K562 (cell line): ENCODE measurements around the gene ST14. TPM values are rescaled to one million over a fixed set of nuclear protein-coding genes. Genes with fewer than 3 reads are reported as not detected.

Source experiments
- ATAC-seq: fragments of 200-7000 bp; cut with Tn5 transposase; 3 replicates; pipeline ENCODE4 v1.9.1; 2020; ENCODE audit warnings: moderate library complexity
- BruUV-seq: library from RNA; stranded (reverse); fragments of 400-500 nt; replicated peaks from 2 replicates; lab custom pipeline; 2021; lab: Mats Ljungman, UMichigan
- CTCF ChIA-PET: fragments of 300-600 bp; formaldehyde crosslinking; extraction: SDS; loops from one replicate; lab custom pipeline; 2021; ENCODE audit warnings: low intra/inter-chr PET ratio; lab: Yijun Ruan, JAX
- POLR2A ChIA-PET: fragments of 300-600, 350-650 bp; sonication (Branson Sonifier 250); formaldehyde crosslinking; extraction: SDS; loops from one replicate; lab custom pipeline; 2021; ENCODE audit warnings: antibody characterized with exemption, inconsistent platforms; lab: Yijun Ruan, JAX
- DNase-seq, 4 experiments: peaks; one replicate each; pipeline versions ENCODE4 v3.0.0 to v3.0.0-alpha.2; 2011 to 2018; ENCODE audit warnings: low spot score in 3 of 4, mixed read lengths in 3 of 4; ENCODE audit errors: extremely low read depth in 1 of 4
- FAIRE-seq: peaks from 2 replicates; lab custom pipeline; 2011; peaks lifted over from hg19 to GRCh38; lab: Jason Lieb, UNC
- H2AFZ ChIP-seq: 2 replicates; pipeline ENCODE4 v1.6.0; 2011; ENCODE audit warnings: low read depth, low read length, control low read depth, inconsistent platforms
- H3K27ac ChIP-seq: fragments of 200-600 bp; 3 replicates; pipeline ENCODE4 v1.8.0; 2011; ENCODE audit warnings: low read depth, mild to moderate bottlenecking, control low read depth, inconsistent platforms, low read length, moderate library complexity, mixed read lengths; ENCODE audit errors: extremely low read depth
- H3K27me3 ChIP-seq, 2 experiments: fragments of 300-600 bp in 1 of 2; 2 replicates in 1 of 2; 3 replicates in 1 of 2; pipeline versions ENCODE4 v1.6.0 to v1.8.0; 2011; ENCODE audit warnings: inconsistent platforms in 2 of 2, low read length in 2 of 2, mild to moderate bottlenecking in 1 of 2, mixed read lengths in 1 of 2, moderate library complexity in 1 of 2; ENCODE audit not compliant: control insufficient read depth in 2 of 2, insufficient read depth in 2 of 2
- H3K36me3 ChIP-seq: fragments of 300-600 bp; 3 replicates; pipeline ENCODE4 v1.8.0; 2011; ENCODE audit warnings: mild to moderate bottlenecking, low read length, inconsistent platforms; ENCODE audit not compliant: control insufficient read depth, insufficient read depth
- H3K4me1 ChIP-seq, 2 experiments: fragments of 200-600 bp in 1 of 2; replicated peaks in 1 of 2; 2 replicates in 1 of 2; 3 replicates in 1 of 2; pipeline versions ENCODE4 v1.5.1 to v1.8.0; 2011; ENCODE audit warnings: inconsistent platforms in 2 of 2, low read length in 2 of 2, mild to moderate bottlenecking in 1 of 2, mixed read lengths in 1 of 2, moderate library complexity in 1 of 2; ENCODE audit not compliant: control insufficient read depth in 2 of 2, insufficient read depth in 2 of 2
- H3K4me2 ChIP-seq: 2 replicates; pipeline ENCODE4 v1.6.1; 2011; ENCODE audit warnings: low read length, control low read depth, inconsistent platforms, mixed read lengths; ENCODE audit not compliant: insufficient read depth
- H3K4me3 ChIP-seq: fragments of 200-600 bp; sonication (generic), shearing (Covaris generic); 2 replicates; pipeline ENCODE4 v1.5.1; 2016; ENCODE audit warnings: control low read depth, inconsistent platforms
- H3K79me2 ChIP-seq: fragments of 200-600 bp; 3 replicates; pipeline ENCODE4 v1.8.0; 2011; ENCODE audit warnings: low read length, inconsistent platforms; ENCODE audit not compliant: control insufficient read depth, insufficient read depth
- H3K9ac ChIP-seq, 2 experiments: 2 replicates each; pipeline versions ENCODE4 v1.6.0 to v1.6.1; 2011; ENCODE audit warnings: low read depth in 2 of 2, low read length in 2 of 2, control low read depth in 1 of 2, inconsistent platforms in 1 of 2, mild to moderate bottlenecking in 1 of 2, mixed read lengths in 1 of 2; ENCODE audit not compliant: insufficient read depth in 1 of 2
- H3K9me1 ChIP-seq: one replicate; pipeline ENCODE4 v1.6.0; 2011; ENCODE audit warnings: inconsistent platforms, mild to moderate bottlenecking, low read length, moderate library complexity; ENCODE audit not compliant: control insufficient read depth, insufficient read depth
- H3K9me3 ChIP-seq: replicated peaks from 2 replicates; pipeline ENCODE4 v1.5.1; 2011; ENCODE audit warnings: low read depth, low read length, inconsistent platforms; ENCODE audit not compliant: control insufficient read depth, insufficient read depth
- H4K20me1 ChIP-seq: replicated peaks from 2 replicates; pipeline ENCODE4 v1.6.1; 2011; ENCODE audit warnings: low read length, inconsistent platforms, mixed read lengths; ENCODE audit not compliant: control insufficient read depth, insufficient read depth
- CBX3 ChIP-seq, 2 experiments: IDR thresholded peaks; 1 replicate in 1 of 2; 2 replicates in 1 of 2; pipeline ENCODE4 v1.6.1; 2012; ENCODE audit warnings: inconsistent platforms in 2 of 2, low read length in 2 of 2, borderline replicate concordance in 1 of 2, control low read depth in 1 of 2
- HIVEP1 ChIP-seq: fragments of 250-450 bp; sonication (Bioruptor Pico); IDR thresholded peaks from 2 replicates; pipeline ENCODE4 v1.4.0; 2020; ENCODE audit warnings: mild to moderate bottlenecking
- HNRNPLL ChIP-seq: fragments of 200-400 bp; formaldehyde crosslinking; IDR thresholded peaks from 2 replicates; pipeline ENCODE4 v1.6.1; 2017; ENCODE audit warnings: low read length, low read depth, mild to moderate bottlenecking; ENCODE audit not compliant: poor library complexity, severe bottlenecking
- HNRNPUL1 ChIP-seq: fragments of 200-400 bp; formaldehyde crosslinking; IDR thresholded peaks from 2 replicates; pipeline ENCODE4 v1.6.1; 2017; ENCODE audit warnings: low read length
- KLF6 ChIP-seq: fragments of 250-450 bp; sonication (Bioruptor Pico); IDR thresholded peaks from 2 replicates; pipeline ENCODE4 v1.4.0; 2020; ENCODE audit warnings: mild to moderate bottlenecking, moderate library complexity, borderline replicate concordance
- MED1 ChIP-seq: sonication (generic); formaldehyde crosslinking; IDR thresholded peaks from 2 replicates; pipeline ENCODE4 v1.8.1; 2023; ENCODE audit warnings: missing genetic modification reagents, borderline replicate concordance
- NR1H2 ChIP-seq: sonication (generic); formaldehyde crosslinking; IDR thresholded peaks from 2 replicates; pipeline ENCODE4 v1.4.0; 2020; ENCODE audit warnings: mild to moderate bottlenecking, missing genetic modification reagents
- RAD21 ChIP-seq, 2 experiments: fragments of 250-450 bp in 1 of 2; fragments of 450-650 bp in 1 of 2; sonication (Bioruptor Pico) in 1 of 2; formaldehyde crosslinking in 1 of 2; IDR thresholded peaks in 1 of 2; conservative IDR thresholded peaks in 1 of 2; 2 replicates each; pipeline versions ENCODE4 v1.4.0 to v1.8.0; 2020 to 2022; ENCODE audit warnings: mild to moderate bottlenecking in 2 of 2, moderate library complexity in 1 of 2
- RBM17 ChIP-seq: fragments of 200-400 bp; formaldehyde crosslinking; IDR thresholded peaks from 2 replicates; pipeline ENCODE4 v1.6.1; 2017; ENCODE audit warnings: low read depth, mild to moderate bottlenecking, low read length, borderline replicate concordance
- SRSF9 ChIP-seq: fragments of 200-400 bp; formaldehyde crosslinking; IDR thresholded peaks from 2 replicates; pipeline ENCODE4 v1.6.1; 2017; ENCODE audit warnings: low read depth, low read length, borderline replicate concordance
- TCF3 ChIP-seq: sonication (generic); formaldehyde crosslinking; IDR thresholded peaks from 2 replicates; pipeline ENCODE4 v1.4.0; 2020; ENCODE audit warnings: mild to moderate bottlenecking, missing genetic modification reagents
- TFAM ChIP-seq: fragments of 250-450 bp; sonication (Bioruptor Pico); conservative IDR thresholded peaks from 2 replicates; pipeline ENCODE4 v1.5.0; 2021; ENCODE audit warnings: mild to moderate bottlenecking, moderate library complexity
- ZNF217 ChIP-seq: sonication (generic); formaldehyde crosslinking; IDR thresholded peaks from 2 replicates; pipeline ENCODE4 v1.8.0; 2022; ENCODE audit warnings: mild to moderate bottlenecking, missing genetic modification reagents
- ZNF274 ChIP-seq: IDR thresholded peaks from 2 replicates; pipeline ENCODE4 v1.6.1; 2011; ENCODE audit warnings: low read depth, mild to moderate bottlenecking, low read length, moderate library complexity, borderline replicate concordance
- ZNF436 ChIP-seq: fragments of 250-450, 450-650 bp; sonication (Bioruptor Pico); formaldehyde crosslinking; IDR thresholded peaks from 2 replicates; pipeline ENCODE4 v1.7.0; 2020; ENCODE audit warnings: mild to moderate bottlenecking
- WGBS: fragments of 100-300 bp; shearing (Covaris generic); methylation state at CpG from one replicate; pipeline ENCODE4 v1.1.6; 2016; ENCODE audit warnings: low coverage, mixed read lengths; ENCODE audit not compliant: insufficient coverage; ENCODE audit errors: missing lambda C conversion rate; 5-methylcytosine and 5-hydroxymethylcytosine counted together
- in situ Hi-C: fragments of 300-500 bp; cut with MboI; formaldehyde crosslinking; loops from 4 replicates; pipeline ENCODE4 v1.15.0; 2018; ENCODE audit warnings: inconsistent platforms, mixed read lengths
- intact Hi-C: fragments of 100-400 bp; cut with micrococcal nuclease; formaldehyde crosslinking; loops from 2 replicates; pipeline ENCODE4 v1.14.2; 2022
- polyA plus RNA-seq, 8 experiments: library from polyadenylated mRNA; depleted of rRNA in 4 of 8; stranded (reverse) in 5 of 8; unstranded in 3 of 8; fragments of >200 nt; fragmentation: Nextera tagmentation in 2 of 8; fragmentation: Illumina TruSeq in 1 of 8; extraction: Ambion mirVana in 2 of 8; extraction: Trizol in 1 of 8; gene quantifications; 2 replicates each; pipeline versions ENCODE4 v1.2.1 to v1.2.3, GENCODE V29; 2011 to 2014; ENCODE audit warnings: inconsistent platforms in 1 of 8, missing spikeins in 1 of 8
- total RNA-seq, 7 experiments: library from RNA; depleted of rRNA in 6 of 7; stranded (reverse); fragments of >200 nt in 6 of 7; fragmentation: Illumina TruSeq in 2 of 7; extraction: Trizol in 2 of 7; gene quantifications; 2 replicates each; pipeline versions ENCODE4 v1.2.1 to v1.2.3, GENCODE V29; 2011 to 2021; ENCODE audit warnings: low replicate concordance in 1 of 7
- TF ChIP-seq, protein P1 (sequence below): fragments of 450-650 bp; IDR thresholded peaks from 2 replicates; pipeline ENCODE4 v1.6.1; 2017; ENCODE audit warnings: mild to moderate bottlenecking, moderate library complexity
- TF ChIP-seq, protein P2 (sequence below): fragments of 250-450 bp; sonication (Bioruptor Pico); IDR thresholded peaks from 2 replicates; pipeline ENCODE4 v1.8.0; 2021; ENCODE audit warnings: moderate library complexity, mild to moderate bottlenecking, inconsistent platforms
- TF ChIP-seq, protein P3 (sequence below): fragments of 450-650 bp; formaldehyde crosslinking; IDR thresholded peaks from 2 replicates; pipeline ENCODE4 v1.4.0; 2020; ENCODE audit warnings: mild to moderate bottlenecking, mixed read lengths

ST14 gene
- total and polyA plus RNA-seq, 9 of the 15 experiments (the other 6 are each of a cell fraction or from before 2014, with no cell fraction given), result 0.08 to 0.20 TPM; not detected in 7

DNA sequence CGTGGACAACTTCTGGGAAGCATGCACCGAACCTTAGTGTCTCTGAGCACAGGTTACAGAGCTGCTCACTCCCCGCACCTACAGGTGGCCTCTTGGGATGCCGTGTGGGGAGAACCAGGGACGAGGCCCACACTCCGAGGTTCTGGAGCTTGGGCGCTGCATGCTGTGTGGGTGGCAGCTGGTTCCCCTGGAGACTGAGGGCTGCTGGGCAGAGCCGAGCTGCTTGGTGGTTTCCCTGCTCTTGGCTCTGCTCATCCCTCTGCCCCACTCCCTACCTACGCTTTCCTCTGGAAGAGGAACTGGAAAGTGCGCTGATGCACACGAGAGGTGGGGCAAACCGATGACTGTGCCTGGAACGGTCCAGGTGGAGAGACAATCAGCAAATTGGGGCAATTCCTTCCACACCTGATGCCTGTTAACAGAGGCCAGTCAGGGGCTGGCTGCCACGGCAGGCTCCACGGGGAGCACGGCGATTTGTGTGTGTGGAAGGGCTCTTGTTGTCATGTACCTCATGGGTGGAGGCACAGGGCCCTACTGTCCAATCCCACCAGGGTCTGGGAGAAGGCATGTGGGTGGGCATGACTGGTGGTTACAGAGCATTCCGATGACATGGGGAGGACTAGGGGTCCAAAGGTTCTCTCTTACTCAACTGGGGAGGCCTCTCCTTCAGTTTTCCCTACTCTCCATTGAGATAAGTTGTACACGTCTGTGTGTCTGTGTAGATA is 60.9 kb downstream of the ST14 start:
- ChIA-PET CTCF (no interaction called here), POLR2A (interaction anchor here (0.8 kb wide), 1 partner anchor 89 kb away, joined by 3 read pairs; no protein-coding TSS in a partner anchor)
- in situ Hi-C loops (no loop called here), intact Hi-C loops (no loop called here)
- Histone ChIP-seq H3K4me2 (no peak overlapping the region), H4K20me1 (no peaks in the 10 kb centered on the region; the same call in none of the 2 replicates), H3K9ac (no peak overlapping the region), H3K9me3 (no peaks in the 10 kb centered on the region), H3K4me1 (no peaks in the 10 kb centered on the region), H3K27me3 (peaks cover 28 to 60% of the 10 kb centered on the region in 2 experiments), H3K36me3 (no peaks in the 10 kb centered on the region), H3K27ac (no peak overlapping the region), H2AFZ (no peak overlapping the region), H3K4me3 (no peak overlapping the region), H3K9me1 (no peaks in the 10 kb centered on the region), H3K79me2 (no peaks in the 10 kb centered on the region)
- BruUV-seq, result no TSS peak
- FAIRE-seq, result no peak
- 3% methylated on average over 18 of the region's 19 CpGs for WGBS
- no peak for ATAC-seq
- DNase-seq, result no peak
- TF ChIP-seq KLF6 (CRISPR knock-in tag), result no peak
- TF ChIP-seq RBM17, result no peak
- TF ChIP-seq TCF3 (CRISPR knock-in tag), result no peak
- TF ChIP-seq HNRNPUL1, result no peak
- TF ChIP-seq, protein P1, sequence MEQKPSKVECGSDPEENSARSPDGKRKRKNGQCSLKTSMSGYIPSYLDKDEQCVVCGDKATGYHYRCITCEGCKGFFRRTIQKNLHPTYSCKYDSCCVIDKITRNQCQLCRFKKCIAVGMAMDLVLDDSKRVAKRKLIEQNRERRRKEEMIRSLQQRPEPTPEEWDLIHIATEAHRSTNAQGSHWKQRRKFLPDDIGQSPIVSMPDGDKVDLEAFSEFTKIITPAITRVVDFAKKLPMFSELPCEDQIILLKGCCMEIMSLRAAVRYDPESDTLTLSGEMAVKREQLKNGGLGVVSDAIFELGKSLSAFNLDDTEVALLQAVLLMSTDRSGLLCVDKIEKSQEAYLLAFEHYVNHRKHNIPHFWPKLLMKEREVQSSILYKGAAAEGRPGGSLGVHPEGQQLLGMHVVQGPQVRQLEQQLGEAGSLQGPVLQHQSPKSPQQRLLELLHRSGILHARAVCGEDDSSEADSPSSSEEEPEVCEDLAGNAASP, result no peak
- TF ChIP-seq, protein P2, sequence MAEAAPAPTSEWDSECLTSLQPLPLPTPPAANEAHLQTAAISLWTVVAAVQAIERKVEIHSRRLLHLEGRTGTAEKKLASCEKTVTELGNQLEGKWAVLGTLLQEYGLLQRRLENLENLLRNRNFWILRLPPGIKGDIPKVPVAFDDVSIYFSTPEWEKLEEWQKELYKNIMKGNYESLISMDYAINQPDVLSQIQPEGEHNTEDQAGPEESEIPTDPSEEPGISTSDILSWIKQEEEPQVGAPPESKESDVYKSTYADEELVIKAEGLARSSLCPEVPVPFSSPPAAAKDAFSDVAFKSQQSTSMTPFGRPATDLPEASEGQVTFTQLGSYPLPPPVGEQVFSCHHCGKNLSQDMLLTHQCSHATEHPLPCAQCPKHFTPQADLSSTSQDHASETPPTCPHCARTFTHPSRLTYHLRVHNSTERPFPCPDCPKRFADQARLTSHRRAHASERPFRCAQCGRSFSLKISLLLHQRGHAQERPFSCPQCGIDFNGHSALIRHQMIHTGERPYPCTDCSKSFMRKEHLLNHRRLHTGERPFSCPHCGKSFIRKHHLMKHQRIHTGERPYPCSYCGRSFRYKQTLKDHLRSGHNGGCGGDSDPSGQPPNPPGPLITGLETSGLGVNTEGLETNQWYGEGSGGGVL (CRISPR knock-in tag), result no peak
- TF ChIP-seq, protein P3, sequence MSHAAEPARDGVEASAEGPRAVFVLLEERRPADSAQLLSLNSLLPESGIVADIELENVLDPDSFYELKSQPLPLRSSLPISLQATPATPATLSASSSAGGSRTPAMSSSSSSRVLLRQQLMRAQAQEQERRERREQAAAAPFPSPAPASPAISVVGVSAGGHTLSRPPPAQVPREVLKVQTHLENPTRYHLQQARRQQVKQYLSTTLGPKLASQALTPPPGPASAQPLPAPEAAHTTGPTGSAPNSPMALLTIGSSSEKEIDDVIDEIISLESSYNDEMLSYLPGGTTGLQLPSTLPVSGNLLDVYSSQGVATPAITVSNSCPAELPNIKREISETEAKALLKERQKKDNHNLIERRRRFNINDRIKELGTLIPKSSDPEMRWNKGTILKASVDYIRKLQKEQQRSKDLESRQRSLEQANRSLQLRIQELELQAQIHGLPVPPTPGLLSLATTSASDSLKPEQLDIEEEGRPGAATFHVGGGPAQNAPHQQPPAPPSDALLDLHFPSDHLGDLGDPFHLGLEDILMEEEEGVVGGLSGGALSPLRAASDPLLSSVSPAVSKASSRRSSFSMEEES (CRISPR knock-in tag), result no peak
- no peak for TF ChIP-seq ZNF274
- no peak for TF ChIP-seq NR1H2 (CRISPR knock-in tag)
- TF ChIP-seq ZNF436 (CRISPR knock-in tag), result no peak
- TF ChIP-seq CBX3 (IDR thresholded peaks at IDR 0.05; ENCODE audit: borderline replicate concordance in 1 of 2, low read length in 2 of 2), result no peak
- TF ChIP-seq TFAM (CRISPR knock-in tag), result no peak
- no peak for TF ChIP-seq HIVEP1 (CRISPR knock-in tag)
- no peak for TF ChIP-seq MED1 (CRISPR knock-in tag)
- no peak for TF ChIP-seq RAD21 (CRISPR knock-in tag; conservative IDR thresholded peaks at IDR 0.05 in 1 of 2, IDR thresholded peaks at IDR 0.05 in 1 of 2)
- TF ChIP-seq ZNF217 (CRISPR knock-in tag), result no peak
- no peak for TF ChIP-seq SRSF9
- TF ChIP-seq HNRNPLL, result no peak
